ENCODE measurements around the gene HES5. TPM values are rescaled to one million over a fixed set of nuclear protein-coding genes. Genes with fewer than 3 reads are reported as not detected.

The HES5 gene
- total and polyA plus RNA-seq, 10 of the 15 experiments (the other 5 are each of a cell fraction or from before 2014, with no cell fraction given), result 0.12 to 0.15 TPM; not detected in 8

DNA sequence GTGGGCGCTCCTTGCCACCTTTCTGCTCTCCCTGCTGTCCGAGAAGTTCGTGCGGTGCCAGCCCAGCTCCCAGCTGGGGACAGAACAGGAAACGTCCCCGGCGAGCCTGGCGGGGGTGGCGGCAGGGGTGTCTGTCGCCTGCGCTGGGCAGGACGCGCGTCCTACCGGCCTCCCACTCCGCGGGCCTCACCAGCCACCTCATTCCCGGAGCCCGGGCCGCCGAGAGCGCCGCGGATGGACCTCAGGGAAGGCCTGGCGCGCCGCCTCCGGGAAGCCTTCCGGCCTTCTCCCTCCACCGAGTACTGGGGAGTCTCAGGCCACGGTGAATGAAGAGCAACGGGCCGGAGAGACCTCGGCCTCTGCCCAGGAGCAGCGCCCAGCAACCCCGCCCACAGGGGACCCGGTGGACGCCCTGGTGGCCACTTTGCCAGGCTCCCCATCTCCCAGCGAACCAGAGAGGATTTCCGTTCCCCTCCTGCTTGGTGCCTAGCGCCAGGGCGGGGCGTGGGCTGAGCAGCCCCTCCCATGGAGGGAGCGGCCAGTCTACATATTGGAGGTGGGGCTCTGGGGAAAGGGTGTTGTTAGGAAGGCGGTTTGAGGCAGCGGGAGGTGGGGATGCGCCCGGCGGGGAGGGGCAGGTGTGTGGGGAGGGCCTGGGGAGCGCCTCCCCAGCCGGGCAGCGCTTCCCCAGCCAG is 16.6 kb upstream of the HES5 start (continued):
- TF ChIP-seq, protein P1, sequence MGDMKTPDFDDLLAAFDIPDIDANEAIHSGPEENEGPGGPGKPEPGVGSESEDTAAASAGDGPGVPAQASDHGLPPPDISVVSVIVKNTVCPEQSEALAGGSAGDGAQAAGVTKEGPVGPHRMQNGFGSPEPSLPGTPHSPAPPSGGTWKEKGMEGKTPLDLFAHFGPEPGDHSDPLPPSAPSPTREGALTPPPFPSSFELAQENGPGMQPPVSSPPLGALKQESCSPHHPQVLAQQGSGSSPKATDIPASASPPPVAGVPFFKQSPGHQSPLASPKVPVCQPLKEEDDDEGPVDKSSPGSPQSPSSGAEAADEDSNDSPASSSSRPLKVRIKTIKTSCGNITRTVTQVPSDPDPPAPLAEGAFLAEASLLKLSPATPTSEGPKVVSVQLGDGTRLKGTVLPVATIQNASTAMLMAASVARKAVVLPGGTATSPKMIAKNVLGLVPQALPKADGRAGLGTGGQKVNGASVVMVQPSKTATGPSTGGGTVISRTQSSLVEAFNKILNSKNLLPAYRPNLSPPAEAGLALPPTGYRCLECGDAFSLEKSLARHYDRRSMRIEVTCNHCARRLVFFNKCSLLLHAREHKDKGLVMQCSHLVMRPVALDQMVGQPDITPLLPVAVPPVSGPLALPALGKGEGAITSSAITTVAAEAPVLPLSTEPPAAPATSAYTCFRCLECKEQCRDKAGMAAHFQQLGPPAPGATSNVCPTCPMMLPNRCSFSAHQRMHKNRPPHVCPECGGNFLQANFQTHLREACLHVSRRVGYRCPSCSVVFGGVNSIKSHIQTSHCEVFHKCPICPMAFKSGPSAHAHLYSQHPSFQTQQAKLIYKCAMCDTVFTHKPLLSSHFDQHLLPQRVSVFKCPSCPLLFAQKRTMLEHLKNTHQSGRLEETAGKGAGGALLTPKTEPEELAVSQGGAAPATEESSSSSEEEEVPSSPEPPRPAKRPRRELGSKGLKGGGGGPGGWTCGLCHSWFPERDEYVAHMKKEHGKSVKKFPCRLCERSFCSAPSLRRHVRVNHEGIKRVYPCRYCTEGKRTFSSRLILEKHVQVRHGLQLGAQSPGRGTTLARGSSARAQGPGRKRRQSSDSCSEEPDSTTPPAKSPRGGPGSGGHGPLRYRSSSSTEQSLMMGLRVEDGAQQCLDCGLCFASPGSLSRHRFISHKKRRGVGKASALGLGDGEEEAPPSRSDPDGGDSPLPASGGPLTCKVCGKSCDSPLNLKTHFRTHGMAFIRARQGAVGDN (IDR thresholded peaks at IDR 0.05), result no peak
- TF ChIP-seq USF2 (IDR thresholded peaks at IDR 0.05; ENCODE audit: borderline replicate concordance, low read depth, low read length), result no peak
- TF ChIP-seq BCLAF1 (IDR thresholded peaks at IDR 0.05), result no peak
- TF ChIP-seq SRF (IDR thresholded peaks at IDR 0.05; ENCODE audit: low read depth in 2 of 2, low read length in 2 of 2), result no peak
- TF ChIP-seq CBX3 (IDR thresholded peaks at IDR 0.05; ENCODE audit: borderline replicate concordance, low read depth), result no peak
- TF ChIP-seq NBN (IDR thresholded peaks at IDR 0.05), result peak; percentile 41; the same call in 1 of the 2 replicates
- peak; percentile 84 for TF ChIP-seq IKZF1 (conservative IDR thresholded peaks at IDR 0.05)
- no peak for TF ChIP-seq EP300 (IDR thresholded peaks at IDR 0.05; ENCODE audit: borderline replicate concordance in 1 of 2, control insufficient read depth in 1 of 2, low read depth in 2 of 2, low read length in 2 of 2)
- TF ChIP-seq NFYA (IDR thresholded peaks at IDR 0.05; ENCODE audit: borderline replicate concordance, low read depth, low read length), result no peak
- no peak for TF ChIP-seq ZBED1 (IDR thresholded peaks at IDR 0.05; ENCODE audit: borderline replicate concordance)
- no peak for TF ChIP-seq REST (IDR thresholded peaks at IDR 0.05; ENCODE audit: low read depth, low read length)
- peak; percentile 62 for TF ChIP-seq LARP7 (IDR thresholded peaks at IDR 0.05)
- 0 out of 2 replicates have a peak, but pooled peaks have one; percentile 8 for TF ChIP-seq POLR2AphosphoS5 (IDR thresholded peaks at IDR 0.05; ENCODE audit: low read length)
- no peak for TF ChIP-seq SIX5 (IDR thresholded peaks at IDR 0.05; ENCODE audit: low read depth, low read length, severe bottlenecking)
- TF ChIP-seq TCF3 (IDR thresholded peaks at IDR 0.05; ENCODE audit: borderline replicate concordance, insufficient read depth, low read depth, low read length), result no peak
- no peak for TF ChIP-seq MTA2 (IDR thresholded peaks at IDR 0.05; ENCODE audit: low read depth)
- no peak for TF ChIP-seq CHD4 (IDR thresholded peaks at IDR 0.05)
- TF ChIP-seq ZNF207 (IDR thresholded peaks at IDR 0.05; ENCODE audit: borderline replicate concordance), result no peak
- no peak for TF ChIP-seq SREBF2 (IDR thresholded peaks at IDR 0.05; ENCODE audit: low read length)
